ENCODE measurements around the gene CEBPG. TPM values are rescaled to one million over a fixed set of nuclear protein-coding genes. Genes with fewer than 3 reads are reported as not detected.

Gene CEBPG
- total RNA-seq, 1 donor from 2014 or later = 19.5 TPM

DNA sequence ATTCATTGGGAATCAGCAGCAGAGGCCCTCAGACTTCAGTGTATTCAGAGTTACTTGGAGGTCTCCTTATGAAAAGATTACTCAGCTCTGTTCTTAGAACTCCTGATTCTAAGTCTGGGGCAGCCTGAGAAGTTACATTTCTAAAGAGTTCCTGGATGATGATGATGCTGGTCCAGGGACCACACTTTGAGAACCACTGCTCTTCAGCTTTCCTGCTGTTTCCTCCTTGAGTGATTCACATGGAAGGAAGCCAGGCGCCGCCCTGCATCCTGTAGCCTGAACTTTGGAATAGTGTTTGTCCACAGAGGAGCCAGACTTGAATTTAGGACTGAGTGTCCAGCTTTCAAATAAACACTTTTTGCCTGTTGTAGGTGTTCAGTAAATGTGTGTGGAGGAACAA lies 2.9 kb downstream of the CEBPG start:
- Mint-ChIP-seq H3K4me1 (peaks cover 19% of the 10 kb centered on the region), H3K27ac (no peak overlapping the region), H3K9me3 (no peaks in the 10 kb centered on the region), H3K4me3 (no peak overlapping the region), H3K27me3 (ENCODE audit: low read depth) (no peaks in the 10 kb centered on the region), H3K36me3 (peaks cover 8% of the 10 kb centered on the region)
- no peak for DNase-seq (ENCODE audit: low spot score in 2 of 2, unreplicated experiment in 2 of 2)
- TF ChIP-seq, protein P1, sequence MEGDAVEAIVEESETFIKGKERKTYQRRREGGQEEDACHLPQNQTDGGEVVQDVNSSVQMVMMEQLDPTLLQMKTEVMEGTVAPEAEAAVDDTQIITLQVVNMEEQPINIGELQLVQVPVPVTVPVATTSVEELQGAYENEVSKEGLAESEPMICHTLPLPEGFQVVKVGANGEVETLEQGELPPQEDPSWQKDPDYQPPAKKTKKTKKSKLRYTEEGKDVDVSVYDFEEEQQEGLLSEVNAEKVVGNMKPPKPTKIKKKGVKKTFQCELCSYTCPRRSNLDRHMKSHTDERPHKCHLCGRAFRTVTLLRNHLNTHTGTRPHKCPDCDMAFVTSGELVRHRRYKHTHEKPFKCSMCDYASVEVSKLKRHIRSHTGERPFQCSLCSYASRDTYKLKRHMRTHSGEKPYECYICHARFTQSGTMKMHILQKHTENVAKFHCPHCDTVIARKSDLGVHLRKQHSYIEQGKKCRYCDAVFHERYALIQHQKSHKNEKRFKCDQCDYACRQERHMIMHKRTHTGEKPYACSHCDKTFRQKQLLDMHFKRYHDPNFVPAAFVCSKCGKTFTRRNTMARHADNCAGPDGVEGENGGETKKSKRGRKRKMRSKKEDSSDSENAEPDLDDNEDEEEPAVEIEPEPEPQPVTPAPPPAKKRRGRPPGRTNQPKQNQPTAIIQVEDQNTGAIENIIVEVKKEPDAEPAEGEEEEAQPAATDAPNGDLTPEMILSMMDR (IDR thresholded peaks at IDR 0.05; ENCODE audit: unreplicated experiment) = no peak

DNA sequence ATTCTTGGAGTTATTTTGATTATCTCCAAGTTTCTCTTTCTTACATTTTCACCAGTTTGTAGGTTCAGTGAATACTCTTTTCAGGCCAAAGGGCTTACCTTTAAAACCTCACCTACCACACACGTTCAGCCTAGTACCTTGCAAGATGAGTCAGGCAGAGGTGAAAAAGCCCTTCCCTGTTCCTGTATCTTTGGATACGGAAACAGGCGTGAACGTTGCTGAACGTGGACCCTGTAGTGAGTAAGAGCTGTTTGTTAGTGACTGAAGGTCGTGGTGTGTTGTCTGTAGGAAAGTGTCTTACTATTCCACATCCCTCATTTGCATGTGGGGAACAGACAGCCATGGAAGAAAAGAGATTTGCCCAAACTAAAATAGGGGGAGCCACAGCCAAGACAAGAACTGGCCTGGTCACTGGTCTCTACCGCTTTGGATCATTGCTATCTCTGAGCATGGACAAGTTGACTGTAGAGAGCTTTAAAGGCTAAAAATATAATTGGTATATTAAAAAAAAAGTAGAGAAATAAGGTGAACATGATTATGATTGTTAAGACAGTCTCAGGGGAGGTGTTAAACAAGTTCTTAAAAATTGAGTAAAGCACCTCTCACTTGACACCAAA lies 3.5 kb downstream of the CEBPG start:
- no peaks in the 10 kb centered on the region for H3K27me3 Mint-ChIP-seq (ENCODE audit: low read depth)
- peaks cover 19% of the 10 kb centered on the region for H3K4me1 Mint-ChIP-seq
- TF ChIP-seq, protein P1 (IDR thresholded peaks at IDR 0.05; ENCODE audit: unreplicated experiment) = no peak
- no peak overlapping the region for H3K27ac Mint-ChIP-seq
- no peak overlapping the region for H3K4me3 Mint-ChIP-seq
- H3K9me3 Mint-ChIP-seq = no peaks in the 10 kb centered on the region
- H3K36me3 Mint-ChIP-seq = peaks cover 8% of the 10 kb centered on the region
- DNase-seq (ENCODE audit: low spot score in 2 of 2, unreplicated experiment in 2 of 2) = no peak

DNA sequence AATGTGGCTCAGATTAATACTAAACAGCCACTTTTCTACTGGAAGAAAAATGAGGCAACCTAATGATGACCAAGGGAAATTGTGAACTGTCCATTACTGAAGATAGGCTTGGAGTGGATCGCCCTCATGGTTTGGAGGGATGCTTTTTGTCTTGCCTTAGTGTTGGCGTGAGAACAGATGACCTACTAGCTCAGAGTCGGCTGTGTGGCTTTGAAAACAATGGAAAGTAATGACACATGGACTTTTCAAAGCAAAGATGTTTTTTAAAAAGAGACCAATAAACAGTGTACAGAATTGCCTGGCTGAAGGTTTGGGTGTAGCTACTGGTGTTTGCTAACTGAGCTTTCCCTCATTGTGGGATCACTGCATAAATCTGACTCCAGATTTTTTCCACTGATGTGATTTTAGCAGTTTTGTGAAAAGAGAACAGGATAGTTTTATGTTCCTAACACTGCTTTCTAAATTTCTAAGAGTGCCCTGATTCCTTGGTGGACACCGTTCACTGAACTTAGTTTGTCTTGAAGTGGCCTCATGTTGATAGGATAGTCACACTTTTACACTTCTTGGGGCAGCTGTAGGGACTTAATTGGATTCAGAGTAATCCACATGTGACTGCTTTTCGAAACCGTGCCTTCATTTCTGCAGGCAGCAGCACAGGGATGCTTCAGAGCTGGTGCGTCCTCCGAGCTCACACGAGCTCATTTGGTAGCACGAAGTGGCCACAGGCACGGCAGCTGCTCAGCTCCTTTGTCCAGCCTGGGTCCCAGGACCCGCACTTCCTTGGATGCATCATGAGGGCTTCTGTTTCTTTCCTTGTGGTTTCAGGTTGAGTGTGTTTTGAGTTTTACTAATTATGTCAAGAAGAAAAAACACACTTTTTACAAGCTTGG lies 4.3 kb downstream of the CEBPG start:
- TF ChIP-seq, protein P1 (IDR thresholded peaks at IDR 0.05; ENCODE audit: unreplicated experiment) = no peak
- DNase-seq (ENCODE audit: low spot score in 2 of 2, unreplicated experiment in 2 of 2) = no peak
- no peak overlapping the region for H3K27ac Mint-ChIP-seq
- peaks cover 8% of the 10 kb centered on the region for H3K36me3 Mint-ChIP-seq
- H3K27me3 Mint-ChIP-seq (ENCODE audit: low read depth) = no peaks in the 10 kb centered on the region
- H3K4me1 Mint-ChIP-seq = peaks cover 19% of the 10 kb centered on the region
- no peaks in the 10 kb centered on the region for H3K9me3 Mint-ChIP-seq
- H3K4me3 Mint-ChIP-seq = no peak overlapping the region

GRCh38 chr19:33379151-33379829 lies 5.8 kb downstream of the CEBPG start:
- Mint-ChIP-seq H3K4me1 (peaks cover 18% of the 10 kb centered on the region), H3K27me3 (ENCODE audit: low read depth) (no peaks in the 10 kb centered on the region), H3K9me3 (no peaks in the 10 kb centered on the region), H3K4me3 (no peak overlapping the region), H3K27ac (no peak overlapping the region), H3K36me3 (peaks cover 8% of the 10 kb centered on the region)
- TF ChIP-seq, protein P1 (IDR thresholded peaks at IDR 0.05; ENCODE audit: unreplicated experiment) = no peak
- DNase-seq (ENCODE audit: low spot score in 2 of 2, unreplicated experiment in 2 of 2) = no peak

GRCh38 chr19:33381101-33381500 lies 7.6 kb downstream of the CEBPG start:
- DNase-seq (ENCODE audit: low spot score in 2 of 2, unreplicated experiment in 2 of 2) = no peak
- Mint-ChIP-seq H3K9me3 (no peaks in the 10 kb centered on the region), H3K4me3 (no peak overlapping the region), H3K27me3 (ENCODE audit: low read depth) (no peaks in the 10 kb centered on the region), H3K36me3 (peaks cover 8% of the 10 kb centered on the region), H3K4me1 (no peaks in the 10 kb centered on the region), H3K27ac (no peak overlapping the region)
- TF ChIP-seq, protein P1 (IDR thresholded peaks at IDR 0.05; ENCODE audit: unreplicated experiment) = no peak
